Activated CD4-positive, CD25-positive, alpha-beta regulatory T cell treated with anti-CD3 and anti-CD28 coated beads, Interleukin-2, amount 50 U/mL, for 72 hours (primary cell): ENCODE data around the gene WDR44.
"Not testable (repeated sequence)": the region's sequence is repeated elsewhere in the genome, so short reads cannot be mapped to it uniquely, and the experiment has no call there.

Experiments
- DNase-seq: peaks from one replicate; pipeline ENCODE4 v3.0.0; 2021

WDR44 gene

GRCh38 chrX:118486693-118487092 is 140.8 kb downstream of the WDR44 start:
- DNase-seq: not testable (repeated sequence)

- no peak for DNase-seq
Observed at GRCh38 chrX:118493016-118493415, 147.1 kb downstream of the WDR44 start.

GRCh38 chrX:118493653-118494297 is 147.9 kb downstream of the WDR44 start:
- DNase-seq: no peak

- peak; percentile 74 for DNase-seq
Observed at GRCh38 chrX:118495061-118495921, 149.4 kb downstream of the WDR44 start, which contains the start of gene DOCK11. Gene DOCK11, plus strand, starts transcription at chrX:118495815. Its CDS starts 157 bp downstream, at chrX:118495972.

GRCh38 chrX:118495958-118496762 is 150.3 kb downstream of the WDR44 start:
- peak; percentile 68 for DNase-seq

GRCh38 chrX:118496763-118497079 is 150.8 kb downstream of the WDR44 start:
- no peak for DNase-seq

- no peak for DNase-seq
Observed at GRCh38 chrX:118497180-118497818, 151.4 kb downstream of the WDR44 start.

- no peak for DNase-seq
Observed at GRCh38 chrX:118498351-118498750, 152.4 kb downstream of the WDR44 start.

GRCh38 chrX:118498755-118499154 is 152.8 kb downstream of the WDR44 start:
- DNase-seq: no peak

- no peak for DNase-seq
Observed at GRCh38 chrX:118499295-118499694, 153.4 kb downstream of the WDR44 start.
